Mucosa of stomach (tissue), 1 donor: ENCODE results near the gene CHTF8.
"Not testable (repeated sequence)": the region's sequence is repeated elsewhere in the genome, so short reads cannot be mapped to it uniquely, and the experiment has no call there.

Experiments
- H3K27me3 ChIP-seq: one replicate; pipeline ENCODE4 v1.7.0; 2013; ENCODE audit warnings: mild to moderate bottlenecking, low read length; ENCODE audit not compliant: control insufficient read depth, insufficient read depth
- H3K36me3 ChIP-seq: one replicate; pipeline ENCODE4 v1.7.0; 2013; ENCODE audit warnings: low read length; ENCODE audit not compliant: control insufficient read depth, insufficient read depth
- H3K4me1 ChIP-seq: one replicate; pipeline ENCODE4 v1.7.0; 2013; ENCODE audit warnings: mild to moderate bottlenecking, low read length; ENCODE audit not compliant: control insufficient read depth, insufficient read depth
- H3K4me3 ChIP-seq: one replicate; pipeline ENCODE4 v1.7.0; 2013; ENCODE audit warnings: low read length
- H3K9ac ChIP-seq: one replicate; pipeline ENCODE4 v1.7.0; 2013; ENCODE audit warnings: mild to moderate bottlenecking, low read length, moderate library complexity
- H3K9me3 ChIP-seq: one replicate; pipeline ENCODE4 v1.7.0; 2013; ENCODE audit warnings: mild to moderate bottlenecking, low read length, moderate library complexity; ENCODE audit not compliant: control insufficient read depth
- donor health status: Pancreatic carcinoma.

CHTF8 gene

DNA sequence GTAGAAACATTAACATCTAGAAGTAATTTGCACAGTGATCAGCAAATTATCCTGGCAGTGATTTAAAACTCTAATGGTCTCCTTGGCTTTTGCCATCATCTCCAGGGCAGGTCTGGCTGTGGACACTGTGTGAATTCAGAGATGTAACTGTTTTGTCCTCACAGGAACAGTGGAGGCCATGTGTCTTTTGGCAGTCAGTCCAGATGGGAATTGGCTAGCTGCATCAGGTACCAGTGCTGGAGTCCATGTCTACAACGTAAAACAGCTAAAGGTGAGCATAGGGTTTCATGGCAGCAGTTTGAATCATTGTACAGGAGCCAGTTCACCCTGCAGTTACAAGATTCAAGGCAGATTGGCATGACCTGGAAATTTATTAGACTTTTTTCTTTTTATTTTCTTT lies 27.8 kb upstream of the CHTF8 start:
- Histone ChIP-seq H3K27me3 (no peaks in the 10 kb centered on the region), H3K4me1 (no peaks in the 10 kb centered on the region), H3K9me3 (no peaks in the 10 kb centered on the region), H3K4me3 (no peak overlapping the region), H3K9ac (no peak overlapping the region), H3K36me3 (no peaks in the 10 kb centered on the region)

- Histone ChIP-seq H3K36me3 (peaks cover 6% of the 10 kb centered on the region), H3K9ac (no peak overlapping the region)
Measured at GRCh38 chr16:69157196-69157595, 24.8 kb upstream of the CHTF8 start.

DNA sequence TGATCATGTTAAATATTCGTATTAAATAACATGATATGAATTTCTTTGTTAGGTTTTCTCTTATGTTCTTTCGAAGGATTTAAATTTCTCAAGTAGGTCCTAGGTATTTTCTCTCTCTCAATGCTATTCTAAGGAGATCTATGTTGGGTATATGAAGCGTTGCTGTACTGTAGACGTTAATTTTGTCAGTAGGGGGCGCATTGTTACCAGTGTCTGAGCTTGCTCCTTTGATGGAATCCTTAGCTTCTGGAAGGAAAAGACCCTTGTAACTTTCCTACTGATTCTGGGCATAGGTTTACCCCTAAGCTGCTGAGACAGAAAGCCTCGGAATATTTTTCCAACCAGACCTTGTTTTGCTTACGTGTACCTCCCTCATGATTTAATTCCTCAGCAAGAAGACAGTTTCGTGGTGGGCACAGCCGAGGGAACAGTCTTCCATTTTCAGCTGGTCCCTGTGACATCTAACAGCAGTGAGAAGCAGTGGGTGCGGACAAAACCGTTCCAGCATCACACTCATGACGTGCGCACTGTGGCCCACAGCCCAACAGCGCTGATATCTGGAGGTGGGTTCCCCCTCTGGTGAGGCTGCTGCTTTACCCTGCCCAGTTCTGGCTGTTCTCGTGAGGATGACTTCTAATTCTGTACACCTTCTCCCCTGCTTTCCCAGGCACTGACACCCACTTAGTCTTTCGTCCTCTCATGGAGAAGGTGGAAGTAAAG lies 17.9 kb upstream of the CHTF8 start:
- H3K27me3 ChIP-seq: no peaks in the 10 kb centered on the region
- no peak overlapping the region for H3K4me3 ChIP-seq
- H3K36me3 ChIP-seq: peaks cover 6% of the 10 kb centered on the region
- H3K9ac ChIP-seq: no peak overlapping the region
- no peaks in the 10 kb centered on the region for H3K4me1 ChIP-seq
- no peaks in the 10 kb centered on the region for H3K9me3 ChIP-seq

More at GRCh38 chr16:69157196-69157595, 24.8 kb upstream of the CHTF8 start:
- Histone ChIP-seq H3K27me3 (no peaks in the 10 kb centered on the region), H3K4me3 (no peak overlapping the region), H3K9me3 (no peaks in the 10 kb centered on the region), H3K4me1 (no peaks in the 10 kb centered on the region)

- H3K9me3 ChIP-seq, H3K4me3 ChIP-seq, H3K36me3 ChIP-seq, H3K9ac ChIP-seq, H3K27me3 ChIP-seq, H3K4me1 ChIP-seq: not testable (repeated sequence)
Measured at GRCh38 chr16:69149621-69150020, 17.2 kb upstream of the CHTF8 start.

- Histone ChIP-seq H3K27me3 (no peaks in the 10 kb centered on the region), H3K4me3 (no peak overlapping the region), H3K36me3 (peaks cover 4% of the 10 kb centered on the region), H3K4me1 (no peaks in the 10 kb centered on the region), H3K9ac (no peak overlapping the region), H3K9me3 (no peaks in the 10 kb centered on the region)
Measured at GRCh38 chr16:69145658-69146057, 13.3 kb upstream of the CHTF8 start.

DNA sequence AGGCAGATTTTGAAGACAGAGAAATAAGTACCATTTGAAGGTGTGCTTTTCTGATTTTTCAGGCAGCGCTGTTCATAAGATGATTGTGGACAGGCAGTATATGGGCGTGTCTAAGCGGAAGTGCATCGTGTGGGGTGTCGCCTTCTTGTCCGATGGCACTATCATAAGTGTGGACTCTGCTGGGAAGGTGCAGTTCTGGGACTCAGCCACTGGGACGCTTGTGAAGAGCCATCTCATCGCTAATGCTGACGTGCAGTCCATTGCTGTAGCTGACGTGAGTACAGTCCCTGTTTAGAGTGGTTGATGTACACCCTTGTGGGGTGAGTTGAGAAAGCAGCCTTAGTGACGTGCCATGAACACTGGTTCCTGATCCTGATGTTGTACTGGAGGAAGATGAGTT lies 10.7 kb upstream of the CHTF8 start:
- H3K4me1 ChIP-seq: no peaks in the 10 kb centered on the region
- H3K4me3 ChIP-seq: no peak overlapping the region
- no peaks in the 10 kb centered on the region for H3K9me3 ChIP-seq
- no peaks in the 10 kb centered on the region for H3K27me3 ChIP-seq
- H3K36me3 ChIP-seq: peaks cover 10% of the 10 kb centered on the region
- H3K9ac ChIP-seq: no peak overlapping the region

DNA sequence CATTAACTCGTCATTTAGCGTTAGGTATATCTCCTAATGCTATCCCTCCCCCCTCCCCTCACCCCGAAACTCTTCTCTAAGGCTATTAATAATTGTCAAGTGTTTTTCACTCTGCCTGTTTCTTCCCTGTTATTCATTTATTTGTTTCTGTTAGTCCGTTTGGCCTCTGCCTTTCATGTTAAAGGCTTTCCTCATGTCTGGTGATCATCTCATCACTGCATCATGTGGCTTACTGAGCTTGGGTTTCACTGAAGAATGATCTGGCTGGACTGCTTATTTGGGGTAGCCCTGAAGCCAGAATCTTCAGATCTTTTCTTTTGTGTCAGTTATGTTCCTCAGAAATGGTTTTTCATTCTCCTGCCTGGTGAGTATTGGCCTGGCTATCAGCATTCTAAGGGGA lies 9.5 kb upstream of the CHTF8 start:
- Histone ChIP-seq H3K4me3 (no peak overlapping the region), H3K27me3 (no peaks in the 10 kb centered on the region), H3K4me1 (no peaks in the 10 kb centered on the region), H3K9me3 (no peaks in the 10 kb centered on the region), H3K36me3 (peaks cover 10% of the 10 kb centered on the region), H3K9ac (no peak overlapping the region)

GRCh38 chr16:69141014-69141413 lies 8.6 kb upstream of the CHTF8 start:
- H3K36me3 ChIP-seq: peaks cover 10% of the 10 kb centered on the region
- no peaks in the 10 kb centered on the region for H3K27me3 ChIP-seq
- no peaks in the 10 kb centered on the region for H3K9me3 ChIP-seq
- H3K4me3 ChIP-seq: no peak overlapping the region
- no peak overlapping the region for H3K9ac ChIP-seq
- no peaks in the 10 kb centered on the region for H3K4me1 ChIP-seq

- not testable (repeated sequence) for H3K27me3 ChIP-seq, H3K9me3 ChIP-seq, H3K36me3 ChIP-seq, H3K9ac ChIP-seq, H3K4me1 ChIP-seq, H3K4me3 ChIP-seq
Measured at GRCh38 chr16:69139464-69139863, 7.1 kb upstream of the CHTF8 start.

DNA sequence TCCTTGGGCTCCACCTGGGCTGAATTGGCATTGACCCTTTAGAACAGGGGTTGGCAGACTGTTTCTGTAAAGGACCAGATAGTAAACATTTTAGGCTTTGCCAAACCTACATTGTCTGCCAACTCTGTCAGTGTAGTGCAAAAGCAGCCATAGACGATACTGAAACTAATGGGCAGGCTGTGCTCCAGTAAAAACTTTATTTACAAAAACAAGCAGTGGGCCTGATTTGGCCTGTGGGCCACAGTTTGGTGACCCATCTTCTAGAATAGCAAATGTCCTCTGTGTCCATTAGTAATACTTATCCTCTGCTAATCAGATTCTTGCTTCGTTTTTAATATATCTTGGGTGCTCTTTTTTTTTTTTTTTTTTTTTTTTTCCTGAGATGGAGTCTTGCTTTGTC lies 6.2 kb upstream of the CHTF8 start:
- Histone ChIP-seq H3K9me3 (no peaks in the 10 kb centered on the region), H3K36me3 (peaks cover 10% of the 10 kb centered on the region), H3K4me1 (no peaks in the 10 kb centered on the region), H3K27me3 (no peaks in the 10 kb centered on the region), H3K4me3 (no peak overlapping the region), H3K9ac (no peak overlapping the region)

DNA sequence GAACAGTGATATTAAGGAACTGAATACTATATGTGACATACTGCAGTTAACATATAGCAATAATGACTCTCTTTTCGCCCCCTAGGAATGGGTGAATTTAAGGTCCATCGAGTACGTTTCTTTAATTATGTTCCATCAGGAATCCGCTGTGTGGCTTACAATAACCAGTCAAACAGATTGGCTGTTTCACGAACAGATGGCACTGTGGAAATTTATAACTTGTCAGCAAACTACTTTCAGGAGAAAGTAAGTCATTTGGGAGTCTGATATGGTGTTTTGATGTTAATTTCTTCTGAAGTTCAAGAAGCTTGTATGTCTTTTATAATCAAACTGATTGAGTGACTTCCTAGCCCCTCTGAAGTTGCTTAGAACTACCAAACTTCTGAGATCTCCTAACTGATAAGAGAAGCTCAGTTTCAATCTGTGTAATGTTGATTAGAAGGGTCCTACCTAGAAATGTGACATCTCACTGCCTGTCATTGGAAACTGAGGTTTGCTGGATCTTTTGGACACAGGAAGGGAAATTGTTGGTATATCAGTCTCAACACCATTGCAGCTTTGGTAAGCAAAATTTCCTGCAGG lies 1.1 kb upstream of the CHTF8 start:
- Histone ChIP-seq H3K9me3 (no peaks in the 10 kb centered on the region), H3K27me3 (no peaks in the 10 kb centered on the region), H3K4me1 (peaks cover 4% of the 10 kb centered on the region), H3K9ac (peak overlapping the region; percentile 73), H3K4me3 (peak overlapping the region; percentile 66), H3K36me3 (no peaks in the 10 kb centered on the region)

DNA sequence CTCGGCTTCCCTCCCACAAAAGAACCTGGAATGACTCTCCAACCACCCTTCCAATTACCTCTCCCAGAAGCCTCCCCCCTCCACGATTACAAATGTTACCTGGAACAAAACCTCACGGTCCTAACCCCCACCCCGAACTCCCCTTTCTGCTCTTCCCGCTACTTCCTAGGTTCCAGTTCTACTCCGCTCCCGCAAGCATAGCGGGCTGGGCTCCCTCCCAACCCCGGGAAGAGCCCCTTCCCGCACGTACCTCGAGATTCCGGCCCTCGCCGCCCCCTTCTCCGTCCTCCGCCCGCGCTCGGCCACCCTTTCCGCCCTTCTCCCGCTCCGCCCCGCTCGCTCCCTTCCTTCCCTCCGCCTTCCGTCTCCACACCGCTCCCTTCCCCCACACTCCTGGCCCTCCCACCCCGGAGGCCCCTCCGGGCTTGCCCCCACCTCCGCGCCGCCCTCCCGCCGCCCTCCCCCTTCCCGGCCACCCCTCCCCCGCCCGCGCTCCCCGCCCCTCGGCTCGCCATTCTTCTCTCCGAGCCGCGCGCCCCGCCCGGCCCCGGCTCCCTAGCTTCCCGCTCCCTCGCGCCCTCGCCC lies 457 bp downstream of the CHTF8 start:
- H3K27me3 ChIP-seq: no peaks in the 10 kb centered on the region
- H3K9ac ChIP-seq: peak overlapping the region; percentile 96
- H3K9me3 ChIP-seq: no peaks in the 10 kb centered on the region
- H3K4me1 ChIP-seq: peaks cover 4% of the 10 kb centered on the region
- peak overlapping the region; percentile 77 for H3K4me3 ChIP-seq
- no peaks in the 10 kb centered on the region for H3K36me3 ChIP-seq
